ENCODE data around the gene BCAR1. TPM values are rescaled to one million over a fixed set of nuclear protein-coding genes. Genes with fewer than 3 reads are reported as not detected.
A peak's percentile ranks its signal among the peaks of the same experiment; 100 is the strongest.

The BCAR1 gene
- total RNA-seq, 2 donors from 2014 or later: 110 to 130 TPM

DNA sequence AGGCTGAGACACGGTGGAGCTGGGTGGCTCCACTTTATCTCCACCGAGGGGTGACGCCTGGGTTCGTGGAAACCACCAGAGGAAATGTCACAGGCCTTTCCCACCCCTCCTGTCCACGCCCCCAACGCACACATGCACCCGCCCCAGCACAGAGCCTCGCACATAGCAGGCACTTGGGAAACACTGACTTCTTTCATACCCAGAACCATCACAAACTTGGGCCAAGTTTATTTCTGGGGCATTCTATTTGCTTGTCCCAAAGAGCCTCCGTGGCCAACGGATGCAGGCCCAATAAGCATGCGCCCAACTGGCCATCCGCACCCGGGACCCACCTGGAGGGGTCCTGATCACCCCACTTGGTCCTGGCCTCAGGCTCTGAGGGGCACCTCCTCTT lies 3.3 kb downstream of the BCAR1 start:
- H3K4me3 ChIP-seq: no peak overlapping the region
- peaks cover 4% of the 10 kb centered on the region for H3K27me3 ChIP-seq
- TF ChIP-seq, protein P1, sequence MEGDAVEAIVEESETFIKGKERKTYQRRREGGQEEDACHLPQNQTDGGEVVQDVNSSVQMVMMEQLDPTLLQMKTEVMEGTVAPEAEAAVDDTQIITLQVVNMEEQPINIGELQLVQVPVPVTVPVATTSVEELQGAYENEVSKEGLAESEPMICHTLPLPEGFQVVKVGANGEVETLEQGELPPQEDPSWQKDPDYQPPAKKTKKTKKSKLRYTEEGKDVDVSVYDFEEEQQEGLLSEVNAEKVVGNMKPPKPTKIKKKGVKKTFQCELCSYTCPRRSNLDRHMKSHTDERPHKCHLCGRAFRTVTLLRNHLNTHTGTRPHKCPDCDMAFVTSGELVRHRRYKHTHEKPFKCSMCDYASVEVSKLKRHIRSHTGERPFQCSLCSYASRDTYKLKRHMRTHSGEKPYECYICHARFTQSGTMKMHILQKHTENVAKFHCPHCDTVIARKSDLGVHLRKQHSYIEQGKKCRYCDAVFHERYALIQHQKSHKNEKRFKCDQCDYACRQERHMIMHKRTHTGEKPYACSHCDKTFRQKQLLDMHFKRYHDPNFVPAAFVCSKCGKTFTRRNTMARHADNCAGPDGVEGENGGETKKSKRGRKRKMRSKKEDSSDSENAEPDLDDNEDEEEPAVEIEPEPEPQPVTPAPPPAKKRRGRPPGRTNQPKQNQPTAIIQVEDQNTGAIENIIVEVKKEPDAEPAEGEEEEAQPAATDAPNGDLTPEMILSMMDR (IDR thresholded peaks at IDR 0.05): no peak
- DNase-seq: no peak
- peak overlapping the region; percentile 44 to 98 for H3K9ac ChIP-seq (ENCODE audit: low read depth in 2 of 2, low read length in 2 of 2)
- H3K4me1 ChIP-seq: peaks cover 56% of the 10 kb centered on the region
- intact Hi-C loops (cut with DNase I): no loop called here
- no peaks in the 10 kb centered on the region for H3K36me3 ChIP-seq
- peak overlapping the region; percentile 32 for H3K27ac ChIP-seq
- H3K9me3 ChIP-seq: no peaks in the 10 kb centered on the region

DNA sequence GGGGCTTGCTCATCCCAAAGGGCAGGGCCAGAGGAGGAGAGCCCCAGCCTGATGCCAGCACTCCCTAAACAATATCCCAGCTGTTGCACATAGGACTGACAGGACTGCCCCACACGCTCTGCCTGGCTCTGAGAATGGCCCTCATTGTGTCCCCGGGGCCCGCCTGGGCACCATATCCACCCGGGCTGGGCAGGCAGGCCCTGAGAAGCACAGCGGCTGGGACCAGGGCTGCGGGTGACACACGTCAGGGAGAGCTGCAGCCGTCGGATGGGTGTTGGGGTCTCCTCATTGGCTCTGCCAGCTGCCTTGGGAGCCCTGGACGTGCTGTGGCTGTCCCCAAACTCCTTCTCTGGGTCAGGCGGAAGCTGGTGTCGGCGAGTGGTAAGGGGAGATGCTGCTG lies 4.2 kb downstream of the BCAR1 start:
- peak overlapping the region in 1 of 2 donors; percentile 98 for H3K9ac ChIP-seq (ENCODE audit: low read depth in 2 of 2, low read length in 2 of 2)
- peaks cover 1% of the 10 kb centered on the region for H3K36me3 ChIP-seq
- no peak overlapping the region for H3K4me3 ChIP-seq
- H3K27ac ChIP-seq: peak overlapping the region; percentile 32
- peaks cover 4% of the 10 kb centered on the region for H3K27me3 ChIP-seq
- H3K9me3 ChIP-seq: no peaks in the 10 kb centered on the region
- H3K4me1 ChIP-seq: peaks cover 50% of the 10 kb centered on the region
- TF ChIP-seq, protein P1 (IDR thresholded peaks at IDR 0.05): no peak
- DNase-seq: no peak
- intact Hi-C loops (cut with DNase I): no loop called here

DNA sequence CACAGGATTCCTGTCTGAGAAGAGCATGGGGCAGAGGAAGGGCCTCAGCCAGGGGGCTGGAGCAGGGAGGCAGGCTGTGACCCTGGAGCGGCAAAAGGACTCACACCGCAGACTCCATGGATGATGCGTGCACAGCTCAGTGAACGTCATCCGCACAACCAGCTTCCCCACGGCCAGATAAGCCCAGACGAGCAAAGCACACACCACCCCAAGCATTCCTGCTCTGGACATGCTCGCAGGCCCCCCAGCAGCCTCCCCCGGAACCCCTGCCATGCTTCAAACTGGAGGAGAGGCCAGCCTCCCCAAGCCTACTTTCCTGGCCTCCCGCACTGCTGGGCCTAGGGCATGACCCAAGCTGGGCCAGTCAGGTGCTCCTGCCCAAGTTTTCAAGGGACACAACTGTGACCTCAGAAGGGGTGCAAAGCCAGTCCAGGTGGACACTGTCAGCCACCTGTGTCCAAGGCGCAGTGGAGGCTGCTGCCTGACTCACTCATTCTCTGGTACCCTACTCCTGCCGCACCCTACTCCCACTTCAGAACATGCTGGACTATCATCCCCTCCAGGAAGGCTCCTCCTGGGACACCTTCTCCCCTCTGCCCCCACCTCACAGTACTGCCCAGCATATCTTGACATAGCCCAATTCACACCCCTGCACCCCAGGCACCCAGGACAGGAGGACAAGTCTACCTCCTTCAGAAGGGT lies 4.8 kb downstream of the BCAR1 start:
- Histone ChIP-seq H3K27me3 (peaks cover 4% of the 10 kb centered on the region), H3K9me3 (no peaks in the 10 kb centered on the region), H3K27ac (peak overlapping the region; percentile 32), H3K9ac (ENCODE audit: low read depth in 2 of 2, low read length in 2 of 2) (peak overlapping the region in 1 of 2 donors; percentile 98), H3K36me3 (peaks cover 7% of the 10 kb centered on the region), H3K4me3 (no peak overlapping the region), H3K4me1 (peaks cover 44% of the 10 kb centered on the region)
- intact Hi-C loops (cut with DNase I): no loop called here
- TF ChIP-seq, protein P1 (IDR thresholded peaks at IDR 0.05): no peak
- no peak for DNase-seq

DNA sequence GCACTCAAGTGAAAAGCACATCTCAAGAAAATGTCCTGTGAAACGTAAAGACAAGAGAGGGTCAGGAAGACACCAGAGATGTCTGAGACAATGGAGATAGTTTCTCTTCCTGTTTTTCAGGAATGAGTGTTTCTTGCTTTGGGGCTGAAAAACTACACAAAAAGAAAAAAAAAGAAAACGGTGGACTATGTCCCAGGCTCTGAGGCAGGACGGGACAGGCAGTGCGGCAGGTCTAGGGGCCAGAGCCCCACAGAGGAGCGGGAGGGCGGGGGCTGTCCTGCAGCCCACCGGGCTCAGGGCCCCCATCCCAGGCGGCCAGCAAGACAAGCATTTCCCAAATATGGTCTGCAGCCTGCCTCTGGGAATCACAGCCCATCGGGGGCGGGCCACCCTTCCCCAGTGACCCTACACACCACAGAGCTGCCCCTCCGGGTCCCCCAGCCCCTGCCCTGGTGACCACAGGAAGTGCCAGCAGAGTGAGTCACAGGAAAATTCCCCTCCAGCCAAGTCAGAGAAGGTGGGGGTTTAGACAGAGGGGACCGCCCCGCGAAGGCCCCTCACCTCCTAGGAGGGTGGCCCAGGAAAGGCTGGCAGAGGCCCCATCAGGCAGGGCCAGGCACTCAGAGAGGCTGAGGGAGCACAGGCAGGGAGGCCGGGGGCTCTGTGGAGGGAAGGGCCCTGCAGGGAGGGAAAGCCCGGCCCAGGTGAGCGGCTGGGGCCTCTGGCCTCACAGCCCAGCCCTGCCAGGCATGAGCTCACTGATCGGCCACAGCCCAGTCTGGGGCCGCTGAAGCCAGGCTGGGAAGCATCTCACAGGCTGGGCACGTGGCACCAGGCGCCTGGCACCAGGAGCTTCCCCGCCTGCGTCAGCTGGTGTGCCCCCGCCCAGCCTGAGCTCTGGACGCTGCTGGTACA lies 6.3 kb downstream of the BCAR1 start:
- H3K9ac ChIP-seq (ENCODE audit: low read depth in 2 of 2, low read length in 2 of 2): peak overlapping the region; percentile 18 to 43
- TF ChIP-seq, protein P1 (IDR thresholded peaks at IDR 0.05): no peak
- H3K4me1 ChIP-seq: peaks cover 44% of the 10 kb centered on the region
- DNase-seq: peak; percentile 65
- intact Hi-C loops (cut with DNase I): no loop called here
- no peaks in the 10 kb centered on the region for H3K9me3 ChIP-seq
- peak overlapping the region; percentile 76 for H3K27ac ChIP-seq
- no peaks in the 10 kb centered on the region for H3K27me3 ChIP-seq
- H3K4me3 ChIP-seq: no peak overlapping the region
- peaks cover 7% of the 10 kb centered on the region for H3K36me3 ChIP-seq

DNA sequence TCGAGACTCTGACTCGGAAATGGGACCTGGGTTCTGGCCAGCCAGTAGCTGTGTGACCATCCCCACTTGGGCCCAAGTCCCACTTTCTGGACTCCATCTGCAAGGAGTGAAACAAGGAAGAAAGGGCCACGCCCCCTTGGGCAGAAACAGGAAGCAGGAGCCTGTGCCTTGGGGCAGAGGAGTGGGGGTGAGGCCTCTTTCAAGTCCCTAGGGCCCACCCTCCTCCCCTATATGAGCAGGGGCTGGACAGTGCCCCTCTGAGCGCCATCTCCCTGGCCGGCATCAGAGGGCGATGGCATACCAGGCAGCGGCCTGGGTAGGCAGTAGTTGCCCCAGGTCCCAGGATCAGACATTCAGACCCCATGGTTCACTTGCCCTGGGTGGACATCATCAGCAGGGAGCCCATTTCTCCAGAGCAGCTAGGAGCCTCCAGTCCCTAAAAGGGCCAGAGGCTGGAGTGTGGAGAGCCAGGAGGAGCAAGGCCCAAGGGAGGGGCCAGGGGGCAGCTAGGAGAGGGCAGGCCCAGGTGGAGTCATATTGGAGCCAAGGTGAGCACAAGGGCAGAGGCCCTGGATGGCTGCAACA lies 7.1 kb downstream of the BCAR1 start:
- H3K4me1 ChIP-seq: peaks cover 39% of the 10 kb centered on the region
- H3K27me3 ChIP-seq: no peaks in the 10 kb centered on the region
- no peak overlapping the region for H3K4me3 ChIP-seq
- H3K27ac ChIP-seq: peak overlapping the region; percentile 76
- intact Hi-C loops (cut with DNase I): no loop called here
- peak overlapping the region; percentile 8 to 43 for H3K9ac ChIP-seq (ENCODE audit: low read depth in 2 of 2, low read length in 2 of 2)
- no peaks in the 10 kb centered on the region for H3K9me3 ChIP-seq
- H3K36me3 ChIP-seq: peaks cover 7% of the 10 kb centered on the region
- no peak for DNase-seq
- TF ChIP-seq, protein P1 (IDR thresholded peaks at IDR 0.05): no peak

All from colonic mucosa (tissue), 4 donors.